K562 (cell line): Measurements from ENCODE around the gene RDH8. TPM values are rescaled to one million over a fixed set of nuclear protein-coding genes. Genes with fewer than 3 reads are reported as not detected.
A peak's percentile ranks its signal among the peaks of the same experiment; 100 is the strongest.

ENCODE experiments used
- BCOR ChIP-seq: fragments of 450-650 bp; IDR thresholded peaks from 2 replicates; pipeline ENCODE4 v1.6.1; 2016
- KDM4B ChIP-seq, 2 experiments: fragments of 450-650 bp in 1 of 2; sonication (generic) in 1 of 2; IDR thresholded peaks; 2 replicates each; pipeline ENCODE4 v1.6.1; 2016 to 2017; ENCODE audit warnings: borderline replicate concordance in 2 of 2, antibody characterized with exemption in 1 of 2, low read depth in 1 of 2, mild to moderate bottlenecking in 1 of 2
- MAX ChIP-seq: sonication (generic); formaldehyde crosslinking; IDR thresholded peaks from 2 replicates; pipeline ENCODE4 v1.9.0; 2022; ENCODE audit warnings: mild to moderate bottlenecking, missing genetic modification reagents
- MNT ChIP-seq, 2 experiments: fragments of 450-650 bp; conservative IDR thresholded peaks; 2 replicates each; pipeline ENCODE4 v1.6.1; 2017; ENCODE audit warnings: mild to moderate bottlenecking in 2 of 2, moderate library complexity in 2 of 2
- MXI1 ChIP-seq: IDR thresholded peaks from 2 replicates; pipeline ENCODE4 v1.6.1; 2011; ENCODE audit warnings: low read depth, mild to moderate bottlenecking, improper control_type of control experiment, low read length
- TOE1 ChIP-seq, 2 experiments: fragments of 450-650 bp in 1 of 2; sonication (generic) in 1 of 2; formaldehyde crosslinking in 1 of 2; IDR thresholded peaks; 2 replicates each; pipeline versions ENCODE4 v1.7.1 to v1.8.0; 2016 to 2022; ENCODE audit warnings: borderline replicate concordance in 2 of 2, mild to moderate bottlenecking in 2 of 2, antibody characterized with exemption in 1 of 2, inconsistent platforms in 1 of 2, low read depth in 1 of 2, missing genetic modification reagents in 1 of 2, moderate library complexity in 1 of 2
- U2AF2 ChIP-seq: fragments of 200-400 bp; formaldehyde crosslinking; optimal IDR thresholded peaks from 2 replicates; pipeline ENCODE3; 2017; ENCODE audit warnings: low read depth, mild to moderate bottlenecking, low read length
- ZBTB33 ChIP-seq: sonication (generic); formaldehyde crosslinking; IDR thresholded peaks from 2 replicates; pipeline ENCODE4 v1.8.1; 2023; ENCODE audit warnings: mild to moderate bottlenecking, missing genetic modification reagents
- ZNF143 ChIP-seq: sonication (generic); formaldehyde crosslinking; IDR thresholded peaks from 2 replicates; pipeline ENCODE4 v1.9.0; 2022; ENCODE audit warnings: mild to moderate bottlenecking, missing genetic modification reagents
- polyA plus RNA-seq, 8 experiments: library from polyadenylated mRNA; depleted of rRNA in 4 of 8; stranded (reverse) in 5 of 8; unstranded in 3 of 8; fragments of >200 nt; fragmentation: Nextera tagmentation in 2 of 8; fragmentation: Illumina TruSeq in 1 of 8; extraction: Ambion mirVana in 2 of 8; extraction: Trizol in 1 of 8; gene quantifications; 2 replicates each; pipeline versions ENCODE4 v1.2.1 to v1.2.3, GENCODE V29; 2011 to 2014; ENCODE audit warnings: inconsistent platforms in 1 of 8, missing spikeins in 1 of 8
- total RNA-seq, 7 experiments: library from RNA; depleted of rRNA in 6 of 7; stranded (reverse); fragments of >200 nt in 6 of 7; fragmentation: Illumina TruSeq in 2 of 7; extraction: Trizol in 2 of 7; gene quantifications; 2 replicates each; pipeline versions ENCODE4 v1.2.1 to v1.2.3, GENCODE V29; 2011 to 2021; ENCODE audit warnings: low replicate concordance in 1 of 7

Gene RDH8
- total and polyA plus RNA-seq, 9 of the 15 experiments (the other 6 are each of a cell fraction or from before 2014, with no cell fraction given): not detected

- TF ChIP-seq KDM4B (IDR thresholded peaks at IDR 0.05; ENCODE audit: borderline replicate concordance in 2 of 2, low read depth in 1 of 2): peak in 1 of 2 experiments; percentile 60; a peak in 1 of 4 replicates
- TF ChIP-seq MNT (conservative IDR thresholded peaks at IDR 0.05): peak; percentile 97 to 98
- TF ChIP-seq TOE1 (IDR thresholded peaks at IDR 0.05; ENCODE audit: borderline replicate concordance): peak; percentile 64; the same call in 1 of the 2 replicates
- peak; percentile 61; the same call in 1 of the 2 replicates for TF ChIP-seq TOE1 (CRISPR knock-in tag; IDR thresholded peaks at IDR 0.05; ENCODE audit: borderline replicate concordance, low read depth)
- peak; percentile 22; the same call in 1 of the 2 replicates for TF ChIP-seq BCOR
- 0 out of 2 replicates have a peak, but pooled peaks have one; percentile 47 for TF ChIP-seq MXI1
- no peak for TF ChIP-seq ZNF143 (CRISPR knock-in tag)
- 0 out of 2 replicates have a peak, but pooled peaks have one; percentile 24 for TF ChIP-seq ZBTB33
- peak; percentile 98 for TF ChIP-seq MAX
- no peak for TF ChIP-seq U2AF2
Observed at GRCh38 chr19:10027158-10027997, 14.1 kb downstream of the RDH8 start (continued).
